ENCODE measurements around the gene GPS1. TPM values are rescaled to one million over a fixed set of nuclear protein-coding genes. Genes with fewer than 3 reads are reported as not detected.

Gene GPS1
- polyA plus RNA-seq, 1 experiment: 131 TPM

DNA sequence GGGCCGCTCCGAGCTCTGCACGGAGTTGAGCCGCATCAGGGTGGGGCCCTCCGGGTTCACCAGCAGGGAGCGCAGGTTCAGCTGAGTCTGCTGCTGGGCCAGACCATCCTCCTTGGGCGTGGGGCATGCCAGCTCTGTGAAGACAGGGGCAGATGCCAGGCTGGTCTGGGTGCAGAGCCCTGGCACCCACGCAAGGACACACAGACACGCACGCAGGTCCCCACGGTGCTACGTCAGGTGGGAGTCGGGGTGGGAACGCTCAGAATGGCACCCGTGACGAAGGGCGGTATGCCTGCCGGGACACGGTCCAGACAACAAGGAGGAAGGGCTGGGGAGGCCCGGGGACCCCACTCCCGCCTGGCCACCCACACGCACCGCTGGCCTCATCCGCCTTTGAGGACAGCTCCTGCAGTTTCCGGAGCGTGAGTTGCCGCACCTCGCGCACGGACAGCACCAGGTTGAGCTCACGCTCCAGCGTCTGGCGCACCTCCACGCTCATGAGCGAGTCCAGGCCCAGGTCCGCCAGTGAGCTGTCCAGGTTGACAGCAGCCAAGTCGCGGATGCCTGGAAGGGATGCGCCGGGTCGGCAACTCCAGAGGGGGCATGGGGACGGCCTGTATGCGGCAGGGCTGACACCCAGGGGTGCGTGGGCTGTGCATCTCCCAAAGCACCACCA, 29.2 kb downstream of the GPS1 start:
- no peak overlapping the region for H3K4me3 ChIP-seq (ENCODE audit: low read depth, low read length)
- ChIA-PET CTCF (interaction anchor here (0.6 to 1.2 kb wide), 2 partner anchors 63 to 73 kb away, joined by 3 to 4 read pairs; no protein-coding TSS in a partner anchor), POLR2A (no interaction called here)
- TF ChIP-seq, protein P1, sequence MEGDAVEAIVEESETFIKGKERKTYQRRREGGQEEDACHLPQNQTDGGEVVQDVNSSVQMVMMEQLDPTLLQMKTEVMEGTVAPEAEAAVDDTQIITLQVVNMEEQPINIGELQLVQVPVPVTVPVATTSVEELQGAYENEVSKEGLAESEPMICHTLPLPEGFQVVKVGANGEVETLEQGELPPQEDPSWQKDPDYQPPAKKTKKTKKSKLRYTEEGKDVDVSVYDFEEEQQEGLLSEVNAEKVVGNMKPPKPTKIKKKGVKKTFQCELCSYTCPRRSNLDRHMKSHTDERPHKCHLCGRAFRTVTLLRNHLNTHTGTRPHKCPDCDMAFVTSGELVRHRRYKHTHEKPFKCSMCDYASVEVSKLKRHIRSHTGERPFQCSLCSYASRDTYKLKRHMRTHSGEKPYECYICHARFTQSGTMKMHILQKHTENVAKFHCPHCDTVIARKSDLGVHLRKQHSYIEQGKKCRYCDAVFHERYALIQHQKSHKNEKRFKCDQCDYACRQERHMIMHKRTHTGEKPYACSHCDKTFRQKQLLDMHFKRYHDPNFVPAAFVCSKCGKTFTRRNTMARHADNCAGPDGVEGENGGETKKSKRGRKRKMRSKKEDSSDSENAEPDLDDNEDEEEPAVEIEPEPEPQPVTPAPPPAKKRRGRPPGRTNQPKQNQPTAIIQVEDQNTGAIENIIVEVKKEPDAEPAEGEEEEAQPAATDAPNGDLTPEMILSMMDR (IDR thresholded peaks at IDR 0.05; ENCODE audit: insufficient read depth, low read depth, low read length): no peak
- H3K27me3 ChIP-seq (ENCODE audit: control insufficient read depth, insufficient read depth, low read length): no peaks in the 10 kb centered on the region
- no peak for DNase-seq (ENCODE audit: low read depth)
- H3K36me3 ChIP-seq (ENCODE audit: control insufficient read depth, insufficient read depth, low read length): peaks cover 56% of the 10 kb centered on the region

DNA sequence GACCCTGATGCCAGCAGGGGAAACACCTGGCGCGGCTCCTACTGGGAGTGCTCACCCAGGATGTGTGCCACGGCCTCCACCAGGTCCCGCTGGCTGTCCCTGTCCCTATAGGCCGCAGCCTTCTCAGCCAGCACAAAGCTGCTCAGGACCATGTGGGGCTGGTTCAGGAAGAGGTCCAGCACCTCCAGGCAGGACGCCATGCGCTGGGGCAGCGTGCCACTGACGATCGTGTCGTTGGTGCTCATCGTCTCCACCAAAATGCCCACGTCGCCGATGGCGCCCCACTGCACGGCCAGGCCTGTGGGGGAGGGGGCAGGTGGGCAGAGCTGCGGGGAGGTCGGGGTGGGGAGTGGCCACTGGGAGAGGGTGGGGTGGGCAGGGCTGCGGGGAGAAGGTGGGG, 29.8 kb downstream of the GPS1 start:
- DNase-seq (ENCODE audit: low read depth): no peak
- ChIA-PET POLR2A (no interaction called here), CTCF (interaction anchor here (0.8 kb wide), 1 partner anchor 17 kb away, joined by 3 read pairs; no protein-coding TSS in a partner anchor)
- Histone ChIP-seq H3K36me3 (ENCODE audit: control insufficient read depth, insufficient read depth, low read length) (peaks cover 61% of the 10 kb centered on the region), H3K27me3 (ENCODE audit: control insufficient read depth, insufficient read depth, low read length) (no peaks in the 10 kb centered on the region), H3K4me3 (ENCODE audit: low read depth, low read length) (no peak overlapping the region)
- TF ChIP-seq, protein P1 (IDR thresholded peaks at IDR 0.05; ENCODE audit: insufficient read depth, low read depth, low read length): no peak

DNA sequence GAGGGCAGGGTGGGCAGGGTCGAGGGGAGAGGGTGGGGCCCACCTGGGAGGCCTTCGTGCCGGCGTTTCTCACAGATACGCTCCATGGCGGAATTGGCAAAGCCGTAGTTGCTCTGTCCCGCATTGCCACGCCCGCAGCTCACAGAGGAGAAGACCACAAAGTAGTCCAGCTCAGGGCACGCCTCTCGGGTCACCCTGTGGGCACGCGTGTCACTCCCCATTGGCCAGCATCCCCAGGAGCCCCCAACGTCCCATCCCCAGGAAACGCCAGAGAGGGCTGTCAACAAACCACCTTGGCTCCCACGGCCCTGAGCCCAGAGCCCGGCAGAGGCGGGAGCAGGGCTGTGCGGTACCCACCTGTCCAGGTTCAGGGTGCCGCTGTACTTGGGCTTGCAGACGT, 30.3 kb downstream of the GPS1 start:
- POLR2A ChIA-PET: no interaction called here
- Histone ChIP-seq H3K36me3 (ENCODE audit: control insufficient read depth, insufficient read depth, low read length) (peaks cover 65% of the 10 kb centered on the region), H3K27me3 (ENCODE audit: control insufficient read depth, insufficient read depth, low read length) (no peaks in the 10 kb centered on the region), H3K4me3 (ENCODE audit: low read depth, low read length) (no peak overlapping the region)
- TF ChIP-seq, protein P1 (IDR thresholded peaks at IDR 0.05; ENCODE audit: insufficient read depth, low read depth, low read length): no peak
- DNase-seq (ENCODE audit: low read depth): no peak
- CTCF ChIA-PET: interaction anchor here (0.8 kb wide), 1 partner anchor 16 kb away, joined by 3 read pairs; no protein-coding TSS in a partner anchor

DNA sequence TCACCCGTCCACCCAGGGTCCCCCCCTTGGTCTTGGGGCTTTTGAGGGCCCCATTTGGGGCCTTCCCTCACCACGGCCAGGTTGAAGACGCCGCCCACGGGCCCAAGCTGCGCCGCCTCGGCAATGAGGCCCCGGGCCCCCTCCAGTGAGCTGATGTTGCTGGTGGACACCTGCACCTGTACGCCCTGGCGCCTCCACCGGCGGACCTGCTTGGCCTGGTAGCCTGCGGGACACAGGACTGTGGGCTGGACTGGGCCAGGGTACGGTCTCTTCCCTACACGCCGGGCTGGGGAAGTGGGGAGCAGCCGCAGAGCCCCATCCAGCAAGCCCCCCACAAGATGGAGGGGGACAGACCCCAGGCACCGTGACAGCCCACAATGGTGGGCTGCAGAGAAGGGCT, 30.8 kb downstream of the GPS1 start:
- no peak for DNase-seq (ENCODE audit: low read depth)

DNA sequence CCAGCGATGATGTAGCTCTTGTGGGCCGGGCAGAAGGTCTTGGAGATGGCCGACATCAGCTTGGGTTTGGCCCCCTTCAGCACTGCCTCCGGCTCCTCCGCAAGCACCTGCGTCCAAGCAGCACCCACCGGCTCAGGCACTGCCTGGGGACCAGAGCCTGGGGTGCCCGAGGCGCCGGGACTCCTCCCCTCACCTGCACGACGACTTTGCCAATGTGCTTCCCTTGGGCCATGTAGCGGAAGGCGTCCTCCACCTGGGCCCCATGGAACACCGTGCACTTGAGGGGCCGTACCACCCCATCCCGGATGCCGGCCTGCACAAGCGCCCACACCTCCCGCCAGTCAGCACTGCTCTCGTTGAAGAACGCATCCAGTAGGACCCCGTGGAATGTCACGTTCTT, 31.3 kb downstream of the GPS1 start:
- POLR2A ChIA-PET: no interaction called here
- Histone ChIP-seq H3K27me3 (ENCODE audit: control insufficient read depth, insufficient read depth, low read length) (no peaks in the 10 kb centered on the region), H3K4me3 (ENCODE audit: low read depth, low read length) (no peak overlapping the region), H3K36me3 (ENCODE audit: control insufficient read depth, insufficient read depth, low read length) (peaks cover 70% of the 10 kb centered on the region)
- TF ChIP-seq, protein P1 (IDR thresholded peaks at IDR 0.05; ENCODE audit: insufficient read depth, low read depth, low read length): no peak
- CTCF ChIA-PET: no interaction called here
- no peak for DNase-seq (ENCODE audit: low read depth)

More for the DNA sequence above, 30.8 kb downstream of the GPS1 start:
- POLR2A ChIA-PET: no interaction called here
- no peaks in the 10 kb centered on the region for H3K27me3 ChIP-seq (ENCODE audit: control insufficient read depth, insufficient read depth, low read length)
- H3K36me3 ChIP-seq (ENCODE audit: control insufficient read depth, insufficient read depth, low read length): peaks cover 69% of the 10 kb centered on the region
- CTCF ChIA-PET: interaction anchor here (0.8 kb wide), 1 partner anchor 16 kb away, joined by 3 read pairs; no protein-coding TSS in a partner anchor
- TF ChIP-seq, protein P1 (IDR thresholded peaks at IDR 0.05; ENCODE audit: insufficient read depth, low read depth, low read length): no peak
- no peak overlapping the region for H3K4me3 ChIP-seq (ENCODE audit: low read depth, low read length)

Data from BJ (cell line).